ENCODE data around the gene NBPF1.
"Not testable (repeated sequence)": the region's sequence is repeated elsewhere in the genome, so short reads cannot be mapped to it uniquely, and the experiment has no call there.

DNA sequence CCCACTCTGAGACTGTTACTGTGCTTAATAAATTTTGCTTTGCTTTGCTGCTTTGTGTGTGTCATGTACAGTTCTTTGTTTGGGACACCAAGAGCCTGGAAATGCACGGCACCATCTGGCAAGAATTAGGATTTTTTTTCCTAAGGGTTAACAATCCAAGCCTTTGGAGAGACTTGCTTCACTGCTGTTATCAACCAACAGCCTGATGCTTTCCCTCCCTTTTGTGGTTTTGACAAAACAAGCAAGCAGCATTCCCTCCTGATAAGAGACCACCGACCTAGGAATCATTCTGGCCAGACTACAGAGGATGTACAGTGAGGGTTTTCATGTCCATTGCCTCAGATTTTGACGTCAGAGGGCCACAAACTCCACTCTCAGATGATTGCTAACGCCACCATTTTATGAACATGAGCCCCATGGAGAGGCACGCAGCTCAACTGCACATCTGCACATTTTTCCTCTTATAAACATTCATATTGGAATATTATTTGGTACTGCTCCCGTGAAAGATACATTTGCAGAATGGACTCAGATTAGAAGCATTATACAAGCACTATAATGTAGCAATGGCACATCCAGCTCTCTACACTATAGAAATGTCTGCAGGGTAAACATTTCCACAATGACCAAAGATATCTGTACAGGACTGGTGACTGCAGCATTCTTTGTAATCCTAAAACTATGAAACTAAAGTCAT lies 94.0 kb downstream of the NBPF1 start:
- TF ChIP-seq, protein P1, sequence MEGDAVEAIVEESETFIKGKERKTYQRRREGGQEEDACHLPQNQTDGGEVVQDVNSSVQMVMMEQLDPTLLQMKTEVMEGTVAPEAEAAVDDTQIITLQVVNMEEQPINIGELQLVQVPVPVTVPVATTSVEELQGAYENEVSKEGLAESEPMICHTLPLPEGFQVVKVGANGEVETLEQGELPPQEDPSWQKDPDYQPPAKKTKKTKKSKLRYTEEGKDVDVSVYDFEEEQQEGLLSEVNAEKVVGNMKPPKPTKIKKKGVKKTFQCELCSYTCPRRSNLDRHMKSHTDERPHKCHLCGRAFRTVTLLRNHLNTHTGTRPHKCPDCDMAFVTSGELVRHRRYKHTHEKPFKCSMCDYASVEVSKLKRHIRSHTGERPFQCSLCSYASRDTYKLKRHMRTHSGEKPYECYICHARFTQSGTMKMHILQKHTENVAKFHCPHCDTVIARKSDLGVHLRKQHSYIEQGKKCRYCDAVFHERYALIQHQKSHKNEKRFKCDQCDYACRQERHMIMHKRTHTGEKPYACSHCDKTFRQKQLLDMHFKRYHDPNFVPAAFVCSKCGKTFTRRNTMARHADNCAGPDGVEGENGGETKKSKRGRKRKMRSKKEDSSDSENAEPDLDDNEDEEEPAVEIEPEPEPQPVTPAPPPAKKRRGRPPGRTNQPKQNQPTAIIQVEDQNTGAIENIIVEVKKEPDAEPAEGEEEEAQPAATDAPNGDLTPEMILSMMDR (conservative IDR thresholded peaks at IDR 0.05 in 1 of 2, IDR thresholded peaks at IDR 0.05 in 1 of 2; ENCODE audit: extremely low read depth in 1 of 2, insufficient read depth in 1 of 2, low read depth in 1 of 2, low read length in 2 of 2) = not testable (repeated sequence)
- TF ChIP-seq EZH2 (IDR thresholded peaks at IDR 0.05; ENCODE audit: borderline replicate concordance, low read length) = not testable (repeated sequence)

All from mammary epithelial cell (primary cell).